Esophagus muscularis mucosa (tissue), 3 donors: ENCODE results near the gene PLSCR3.

Source experiments
- CTCF ChIP-seq, 3 experiments: fragments of 200-600 bp in 2 of 3; fragments of 450-650 bp in 1 of 3; sonication (generic) in 2 of 3; IDR thresholded peaks; one replicate each; pipeline ENCODE4 v1.5.1; 2017 to 2019; ENCODE audit warnings: antibody characterized with exemption in 3 of 3, mild to moderate bottlenecking in 2 of 3, moderate library complexity in 1 of 3
- POLR2AphosphoS5 ChIP-seq, 2 donors: sonication (generic); formaldehyde crosslinking; IDR thresholded peaks; one replicate each; pipeline ENCODE4 v1.6.1; 2017; ENCODE audit warnings: antibody characterized with exemption in 2 of 2

- TF ChIP-seq CTCF (IDR thresholded peaks at IDR 0.05) (no peak), POLR2AphosphoS5 (IDR thresholded peaks at IDR 0.05) (no peak)
Measured at GRCh38 chr17:7348478-7349242, 45.7 kb downstream of the PLSCR3 start.
